ENCODE results near the gene MAPK8.

The MAPK8 gene

DNA sequence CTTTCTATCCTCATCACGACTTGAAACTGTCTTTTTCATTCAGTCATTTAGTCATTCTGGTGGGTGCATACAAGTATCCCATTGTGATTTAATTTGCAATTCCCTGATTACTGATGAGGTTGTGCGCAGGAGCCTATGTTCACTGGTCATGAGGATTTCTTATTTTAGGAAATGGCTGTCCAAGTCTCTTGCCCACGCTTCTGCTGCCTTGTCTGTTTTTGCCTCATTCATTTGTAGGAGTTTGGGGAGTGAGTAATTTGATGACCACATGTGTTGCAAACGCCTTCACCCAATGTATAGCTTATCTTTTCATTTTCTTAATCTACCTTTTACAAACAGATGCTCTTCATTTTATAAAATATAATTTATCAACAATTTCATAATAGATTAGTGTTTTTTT lies 171.1 kb downstream of the MAPK8 start:
- DNase-seq (ENCODE audit: low read depth), result no peak

DNA sequence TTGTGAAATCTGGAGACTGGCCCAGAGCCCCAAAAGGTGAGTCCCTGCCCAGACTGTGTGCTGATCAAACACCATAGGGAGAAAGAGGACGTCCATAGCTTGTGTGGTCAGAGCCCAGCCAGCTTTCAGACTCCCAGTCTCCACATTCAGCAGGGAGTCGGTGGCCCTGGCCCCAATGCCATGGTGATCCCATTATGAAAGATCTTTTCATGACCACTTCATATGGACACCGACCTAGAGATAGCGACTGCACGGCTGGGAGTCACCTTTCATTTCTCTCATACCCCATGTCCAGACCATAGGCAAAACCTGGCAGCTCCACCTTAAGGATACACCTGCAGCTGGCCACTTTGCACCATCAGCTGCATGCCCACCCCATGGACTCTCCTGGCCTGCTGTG lies 172.0 kb downstream of the MAPK8 start:
- no peak for DNase-seq (ENCODE audit: low read depth)

DNA sequence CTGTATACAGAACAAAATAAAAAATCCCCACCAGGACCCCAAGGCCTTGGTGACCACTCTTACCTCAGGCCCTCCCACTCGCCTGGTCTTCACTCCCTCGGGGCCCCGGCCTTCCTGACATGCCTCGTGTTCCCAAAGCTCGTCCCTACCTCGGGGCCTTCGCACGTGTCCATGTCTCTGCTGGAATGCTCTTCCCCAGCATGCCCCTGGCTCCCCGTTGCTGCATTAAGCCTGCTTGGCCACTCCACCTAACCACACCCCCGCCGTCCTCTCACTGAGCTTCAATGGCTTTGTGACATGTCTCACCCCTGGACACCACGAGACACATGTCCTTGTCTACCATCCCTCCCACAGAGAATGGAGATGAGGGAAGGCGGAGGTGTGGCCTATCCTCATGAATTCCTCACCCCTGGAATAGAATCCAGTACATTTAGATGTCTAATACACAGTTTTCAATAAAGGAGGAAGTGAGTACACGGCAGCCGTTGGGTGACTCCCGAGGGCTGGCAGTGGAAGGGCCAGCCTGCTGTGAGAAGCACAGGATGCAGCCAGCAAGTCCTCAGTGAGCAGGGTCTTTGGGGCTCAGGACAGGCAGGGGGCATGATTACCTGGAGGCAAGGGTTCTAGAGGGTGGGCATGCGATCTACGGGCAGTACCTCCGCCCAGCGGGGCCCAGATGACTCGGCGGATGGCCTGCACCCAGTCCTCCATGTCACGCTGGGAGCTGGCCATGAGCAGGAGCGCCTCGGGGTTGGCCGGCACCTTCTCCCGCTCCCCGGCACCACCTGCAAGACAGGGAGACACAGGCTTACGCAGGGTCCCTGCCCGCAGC lies 172.7 kb downstream of the MAPK8 start:
- DNase-seq (ENCODE audit: low read depth), result no peak

DNA sequence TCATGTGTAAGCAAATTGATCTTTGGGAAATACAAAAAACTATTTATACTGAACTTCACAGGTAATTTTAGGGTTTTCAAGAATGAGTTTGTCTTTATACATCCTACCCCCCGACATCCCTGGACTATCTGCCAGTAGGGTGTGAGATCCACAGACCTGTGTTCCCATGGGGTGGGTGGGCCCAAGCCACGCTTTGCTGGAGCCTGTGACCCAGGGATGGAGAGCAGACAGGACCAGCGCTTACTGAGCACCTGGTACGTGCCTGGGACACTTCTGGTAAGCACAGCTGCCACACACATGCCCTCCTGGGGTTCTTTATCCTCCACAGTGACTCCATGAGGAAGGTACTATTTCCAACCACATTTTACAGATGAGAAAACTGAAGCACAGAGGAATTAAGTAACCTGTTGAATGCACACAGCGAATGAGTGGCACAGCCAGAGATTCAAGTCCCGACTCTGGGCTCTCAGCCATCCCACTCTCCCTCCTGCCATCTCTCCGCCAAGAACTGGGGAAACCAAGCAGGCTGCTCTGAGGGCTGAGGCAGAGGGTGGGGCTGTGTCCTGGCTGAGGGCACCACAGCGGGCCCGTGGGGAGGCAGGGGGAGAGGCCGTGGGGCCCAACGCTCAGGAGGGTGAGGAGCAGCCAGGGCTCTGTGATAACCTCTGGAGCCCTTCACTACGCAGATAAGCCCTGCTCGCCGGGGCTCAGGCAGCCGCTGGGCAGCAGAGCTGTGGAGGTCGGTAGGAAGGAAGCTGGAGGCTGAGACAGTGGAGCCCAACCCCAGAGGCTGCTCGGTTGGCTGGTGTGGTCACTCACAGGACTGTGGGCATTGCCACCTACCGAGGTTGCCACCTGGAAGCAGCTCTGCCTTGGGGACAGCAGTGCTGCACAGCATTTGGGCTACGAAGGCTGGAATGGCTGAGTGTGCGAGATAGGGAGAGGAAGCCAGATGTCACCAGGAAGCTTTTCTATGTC lies 174.2 kb downstream of the MAPK8 start:
- DNase-seq (ENCODE audit: low read depth), result no peak

DNA sequence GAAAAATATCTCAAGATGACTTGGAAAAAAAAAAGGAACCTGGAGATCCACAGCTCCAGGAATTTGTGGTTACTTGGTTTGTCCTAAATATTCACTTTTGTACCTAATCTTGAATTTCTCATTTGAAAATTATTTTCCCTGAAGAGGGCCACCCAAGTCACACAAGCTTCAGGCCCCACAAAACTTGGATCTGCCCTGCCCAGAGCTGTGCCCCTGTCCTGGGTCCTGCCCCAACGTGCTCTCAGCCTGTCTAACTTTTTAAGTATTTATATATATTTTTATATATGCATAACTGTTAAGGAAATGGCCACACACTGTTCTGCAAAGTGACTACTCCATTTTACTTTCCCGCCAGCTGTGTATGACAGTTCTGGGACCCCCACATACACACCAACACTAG lies 174.9 kb downstream of the MAPK8 start:
- no peak for DNase-seq (ENCODE audit: low read depth)

DNA sequence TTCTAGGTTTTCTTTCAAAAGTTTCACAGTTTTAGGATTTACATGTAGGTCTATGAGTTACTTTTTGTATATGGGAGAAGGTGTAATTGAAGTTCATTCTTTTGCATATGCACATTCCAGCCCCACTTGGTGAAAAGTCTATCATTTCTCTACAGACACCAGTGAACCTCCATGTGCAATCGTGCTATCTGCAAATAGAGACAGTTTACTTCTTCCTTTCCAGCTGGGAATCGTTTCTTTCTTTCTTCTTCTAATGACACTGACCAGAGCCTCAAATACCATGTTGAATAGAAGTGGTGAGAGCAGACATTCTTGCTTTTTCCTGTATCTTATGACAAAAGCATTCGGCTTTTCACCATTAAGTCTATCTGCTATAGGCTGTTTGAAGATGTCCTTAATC lies 175.7 kb downstream of the MAPK8 start:
- no peak for DNase-seq (ENCODE audit: low read depth)

DNA sequence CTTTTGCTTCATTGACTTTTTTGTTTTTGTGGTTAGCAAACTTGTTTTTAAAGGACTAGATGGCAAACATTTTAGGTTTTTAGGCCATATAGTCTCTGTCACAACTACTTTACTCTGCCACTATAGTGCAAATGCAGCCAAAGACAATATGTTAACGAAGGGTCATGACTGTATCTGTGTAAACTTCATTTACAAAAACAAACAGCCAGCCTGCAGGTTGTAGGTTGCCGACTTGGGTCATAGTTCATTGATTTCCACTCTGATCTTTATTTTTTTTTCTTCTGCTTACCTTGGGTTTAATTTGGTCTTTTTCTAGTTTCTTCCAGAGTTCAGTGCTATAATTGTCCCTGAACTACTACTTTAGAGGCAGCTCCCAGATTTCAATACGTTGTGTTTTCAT lies 178.4 kb downstream of the MAPK8 start:
- DNase-seq (ENCODE audit: low read depth), result no peak

DNA sequence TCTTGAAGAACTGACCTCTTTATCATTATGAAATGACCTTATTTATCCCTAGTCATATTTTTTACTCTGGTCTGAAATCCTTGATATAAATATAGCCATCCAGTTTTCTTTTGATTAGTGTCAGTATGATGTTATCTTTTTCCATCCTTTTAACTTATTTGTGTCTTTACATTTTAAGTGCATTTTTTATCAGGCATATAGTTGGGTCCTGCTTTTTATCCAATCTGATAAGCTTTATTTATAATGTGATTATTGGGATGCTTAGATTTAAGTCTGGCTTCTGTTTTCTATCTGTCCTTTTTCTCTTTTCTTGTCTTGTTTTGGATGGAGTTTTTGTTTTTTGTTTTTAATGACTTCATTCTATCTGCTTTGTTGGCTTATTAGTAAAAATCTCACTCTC lies 179.2 kb downstream of the MAPK8 start:
- DNase-seq (ENCODE audit: low read depth), result no peak

DNA sequence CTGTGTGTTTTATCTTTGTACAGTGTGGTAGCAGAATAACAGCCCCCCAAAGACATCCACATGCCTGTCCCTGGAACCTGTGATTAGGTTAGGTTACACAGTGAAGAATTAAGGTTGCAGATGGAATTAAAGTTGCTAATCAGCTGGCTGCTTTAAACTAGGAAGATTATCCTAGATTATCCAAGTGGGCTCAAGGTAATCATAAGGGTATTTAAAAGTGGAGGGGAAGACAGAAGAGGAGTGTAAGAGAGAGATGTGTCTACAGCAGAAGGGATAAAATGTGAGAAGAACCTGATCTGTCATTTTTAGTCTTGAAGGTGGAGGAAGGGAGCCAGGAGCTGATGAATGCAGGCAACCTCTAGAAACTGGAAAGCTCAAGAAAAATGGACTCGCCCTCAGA lies 180.8 kb downstream of the MAPK8 start:
- DNase-seq (ENCODE audit: low read depth), result no peak

Measured in stimulated activated CD4-positive, alpha-beta T cell treated with anti-CD3 and anti-CD28 coated beads, Interleukin-2, amount 100 ng/mL, for 4 hours (primary cell).